Liver (tissue), 3 donors: ENCODE data around the gene RPL27A.

Experiments used
- CTCF ChIP-seq: fragments of 150-350 bp; IDR thresholded peaks from 2 replicates; pipeline ENCODE4 v1.5.1; 2017; ENCODE audit warnings: improper control_type of control experiment, low read depth, low read length; ENCODE audit not compliant: missing input control
- EGR1 ChIP-seq, 2 donors: IDR thresholded peaks; 2 replicates each; pipeline ENCODE4 v1.6.1; 2016 to 2018; ENCODE audit warnings: antibody characterized with exemption in 2 of 2, low read depth in 2 of 2
- FOXA2 ChIP-seq: IDR thresholded peaks from 2 replicates; pipeline ENCODE4 v1.6.1; 2016; ENCODE audit warnings: antibody characterized with exemption
- GABPA ChIP-seq, 2 donors: IDR thresholded peaks in 1 of 2; conservative IDR thresholded peaks in 1 of 2; 2 replicates each; pipeline ENCODE4 v1.6.1; 2016; ENCODE audit warnings: antibody characterized with exemption in 2 of 2, mild to moderate bottlenecking in 1 of 2, moderate library complexity in 1 of 2
- MAX ChIP-seq: IDR thresholded peaks from 2 replicates; pipeline ENCODE4 v1.6.1; 2016; ENCODE audit warnings: antibody characterized with exemption
- NR2F2 ChIP-seq: IDR thresholded peaks from 2 replicates; pipeline ENCODE4 v1.6.1; 2016; ENCODE audit warnings: antibody characterized with exemption
- RAD21 ChIP-seq, 2 donors: IDR thresholded peaks; 2 replicates each; pipeline ENCODE4 v1.6.1; 2016; ENCODE audit warnings: antibody characterized with exemption in 2 of 2, mild to moderate bottlenecking in 2 of 2
- RXRA ChIP-seq, 2 donors: IDR thresholded peaks; 2 replicates each; pipeline ENCODE4 v1.6.1; 2017 to 2018; ENCODE audit warnings: antibody characterized with exemption in 2 of 2, mild to moderate bottlenecking in 1 of 2
- SP1 ChIP-seq: IDR thresholded peaks from 2 replicates; pipeline ENCODE4 v1.6.1; 2018; ENCODE audit warnings: antibody characterized with exemption, mild to moderate bottlenecking
- YY1 ChIP-seq: IDR thresholded peaks from 2 replicates; pipeline ENCODE4 v1.6.1; 2016; ENCODE audit warnings: antibody characterized with exemption, mild to moderate bottlenecking
- ZBTB33 ChIP-seq: IDR thresholded peaks from 2 replicates; pipeline ENCODE4 v1.6.1; 2016; ENCODE audit warnings: antibody characterized with exemption
- TF ChIP-seq, protein P1 (sequence below): IDR thresholded peaks from 2 replicates; pipeline ENCODE4 v1.6.1; 2016; ENCODE audit warnings: antibody characterized with exemption, mild to moderate bottlenecking
- donor health status: healthy.
- donor health status: healthy.

- TF ChIP-seq CTCF (no peak), RAD21 (IDR thresholded peaks at IDR 0.05) (no peak), RXRA (IDR thresholded peaks at IDR 0.05) (no peak), YY1 (no peak), EGR1 (IDR thresholded peaks at IDR 0.05; ENCODE audit: low read depth in 2 of 2) (no peak), SP1 (no peak), ZBTB33 (no peak), MAX (no peak), FOXA2 (no peak), GABPA (IDR thresholded peaks at IDR 0.05 in 1 of 2, conservative IDR thresholded peaks at IDR 0.05 in 1 of 2) (no peak), NR2F2 (no peak)
- TF ChIP-seq, protein P1, sequence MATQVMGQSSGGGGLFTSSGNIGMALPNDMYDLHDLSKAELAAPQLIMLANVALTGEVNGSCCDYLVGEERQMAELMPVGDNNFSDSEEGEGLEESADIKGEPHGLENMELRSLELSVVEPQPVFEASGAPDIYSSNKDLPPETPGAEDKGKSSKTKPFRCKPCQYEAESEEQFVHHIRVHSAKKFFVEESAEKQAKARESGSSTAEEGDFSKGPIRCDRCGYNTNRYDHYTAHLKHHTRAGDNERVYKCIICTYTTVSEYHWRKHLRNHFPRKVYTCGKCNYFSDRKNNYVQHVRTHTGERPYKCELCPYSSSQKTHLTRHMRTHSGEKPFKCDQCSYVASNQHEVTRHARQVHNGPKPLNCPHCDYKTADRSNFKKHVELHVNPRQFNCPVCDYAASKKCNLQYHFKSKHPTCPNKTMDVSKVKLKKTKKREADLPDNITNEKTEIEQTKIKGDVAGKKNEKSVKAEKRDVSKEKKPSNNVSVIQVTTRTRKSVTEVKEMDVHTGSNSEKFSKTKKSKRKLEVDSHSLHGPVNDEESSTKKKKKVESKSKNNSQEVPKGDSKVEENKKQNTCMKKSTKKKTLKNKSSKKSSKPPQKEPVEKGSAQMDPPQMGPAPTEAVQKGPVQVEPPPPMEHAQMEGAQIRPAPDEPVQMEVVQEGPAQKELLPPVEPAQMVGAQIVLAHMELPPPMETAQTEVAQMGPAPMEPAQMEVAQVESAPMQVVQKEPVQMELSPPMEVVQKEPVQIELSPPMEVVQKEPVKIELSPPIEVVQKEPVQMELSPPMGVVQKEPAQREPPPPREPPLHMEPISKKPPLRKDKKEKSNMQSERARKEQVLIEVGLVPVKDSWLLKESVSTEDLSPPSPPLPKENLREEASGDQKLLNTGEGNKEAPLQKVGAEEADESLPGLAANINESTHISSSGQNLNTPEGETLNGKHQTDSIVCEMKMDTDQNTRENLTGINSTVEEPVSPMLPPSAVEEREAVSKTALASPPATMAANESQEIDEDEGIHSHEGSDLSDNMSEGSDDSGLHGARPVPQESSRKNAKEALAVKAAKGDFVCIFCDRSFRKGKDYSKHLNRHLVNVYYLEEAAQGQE = no peak
Observed at GRCh38 chr11:8726395-8726794, 43.8 kb downstream of the RPL27A start.
